H1 (cell line): Measurements from ENCODE around the gene ADAMTS9. TPM values are rescaled to one million over a fixed set of nuclear protein-coding genes. Genes with fewer than 3 reads are reported as not detected.

Source experiments
- CTCF ChIA-PET: fragments of 300-600 bp; sonication (Branson Sonifier 250); formaldehyde crosslinking; loops from one replicate; lab custom pipeline; 2021; ENCODE audit not compliant: partially characterized antibody; lab: Charles Lee
- POLR2A ChIA-PET: fragments of 300-600 bp; sonication (Branson Sonifier 250); formaldehyde crosslinking; loops from one replicate; lab custom pipeline; 2021; ENCODE audit warnings: inconsistent platforms; ENCODE audit not compliant: partially characterized antibody; lab: Charles Lee
- DNase-seq, 2 experiments: peaks; one replicate each; pipeline versions ENCODE4 v3.0.0 to v3.0.0-alpha.2; 2010 to 2022; ENCODE audit warnings: low spot score in 2 of 2, low read depth in 1 of 2, mixed read lengths in 1 of 2
- FAIRE-seq: peaks from 2 replicates; lab custom pipeline; 2011; peaks lifted over from hg19 to GRCh38; lab: Jason Lieb, UNC
- H2AFZ ChIP-seq: 2 replicates; pipeline ENCODE4 v1.8.1; 2012; ENCODE audit warnings: low read length, inconsistent platforms
- H2AK5ac ChIP-seq: 2 replicates; pipeline ENCODE4 v1.6.1; 2013; ENCODE audit warnings: low read depth, low read length
- H2BK120ac ChIP-seq: replicated peaks from 2 replicates; pipeline ENCODE3; 2013; ENCODE audit warnings: low read depth, low read length, inconsistent platforms
- H2BK12ac ChIP-seq: 2 replicates; pipeline ENCODE4 v1.6.1; 2013; ENCODE audit warnings: low read depth, low read length
- H2BK15ac ChIP-seq: 2 replicates; pipeline ENCODE4 v1.6.1; 2013; ENCODE audit warnings: low read length
- H2BK20ac ChIP-seq: 2 replicates; pipeline ENCODE4 v1.6.1; 2013; ENCODE audit warnings: low read length
- H2BK5ac ChIP-seq: 2 replicates; pipeline ENCODE4 v1.6.1; 2013; ENCODE audit warnings: low read depth, low read length
- H3K14ac ChIP-seq: 2 replicates; pipeline ENCODE4 v1.6.1; 2013; ENCODE audit warnings: inconsistent platforms; ENCODE audit not compliant: insufficient read length
- H3K18ac ChIP-seq: 2 replicates; pipeline ENCODE4 v1.6.1; 2013; ENCODE audit warnings: low read length; ENCODE audit errors: extremely low read depth
- H3K23ac ChIP-seq: 2 replicates; pipeline ENCODE4 v1.6.1; 2013; ENCODE audit warnings: inconsistent platforms; ENCODE audit not compliant: insufficient read length
- H3K23me2 ChIP-seq: 2 replicates; pipeline ENCODE4 v1.6.1; 2013; ENCODE audit warnings: low read depth, low read length
- H3K27ac ChIP-seq: 2 replicates; pipeline ENCODE4 v1.6.1; 2011; ENCODE audit warnings: low read depth, low read length, inconsistent platforms
- H3K27me3 ChIP-seq, 4 experiments: replicated peaks in 1 of 4; 1 replicate in 1 of 4; 2 replicates in 3 of 4; pipeline versions ENCODE4 v1.6.1 to v1.8.1; 2011 to 2013; ENCODE audit warnings: low read length in 3 of 4, mild to moderate bottlenecking in 3 of 4, inconsistent platforms in 2 of 4, mixed read lengths in 2 of 4, moderate library complexity in 1 of 4; ENCODE audit not compliant: control insufficient read depth in 3 of 4, insufficient read depth in 3 of 4; ENCODE audit errors: extremely low read depth in 1 of 4
- H3K36me3 ChIP-seq, 4 experiments: 2 replicates each; pipeline versions ENCODE4 v1.6.1 to v1.8.1; 2011 to 2013; ENCODE audit warnings: mild to moderate bottlenecking in 4 of 4, low read length in 3 of 4, moderate library complexity in 2 of 4, control low read depth in 1 of 4, inconsistent platforms in 1 of 4; ENCODE audit not compliant: insufficient read depth in 4 of 4, control insufficient read depth in 2 of 4
- H3K4ac ChIP-seq: replicated peaks from 2 replicates; pipeline ENCODE3; 2013; ENCODE audit warnings: low read length, low read depth, mixed read lengths, inconsistent platforms; ENCODE audit not compliant: insufficient read length
- H3K4me1 ChIP-seq, 4 experiments: replicated peaks in 1 of 4; 1 replicate in 1 of 4; 2 replicates in 3 of 4; pipeline versions ENCODE4 v1.6.1 to v1.8.1; 2011 to 2013; ENCODE audit warnings: low read length in 3 of 4, inconsistent platforms in 2 of 4, mixed read lengths in 1 of 4; ENCODE audit not compliant: insufficient read depth in 4 of 4, control insufficient read depth in 3 of 4
- H3K4me2 ChIP-seq, 2 experiments: 2 replicates each; pipeline versions ENCODE4 v1.6.1 to v1.8.1; 2011 to 2013; ENCODE audit warnings: low read depth in 2 of 2, low read length in 2 of 2, control low read depth in 1 of 2, inconsistent platforms in 1 of 2, mild to moderate bottlenecking in 1 of 2; ENCODE audit not compliant: insufficient read depth in 1 of 2
- H3K4me3 ChIP-seq, 4 experiments: fragments of 200-600, 300-600 bp in 1 of 4; sonication (generic), shearing (Covaris generic), sonication (Bioruptor Twin) in 1 of 4; 2 replicates each; pipeline versions ENCODE4 v1.5.1 to v1.8.1; 2011 to 2016; ENCODE audit warnings: low read length in 4 of 4, low read depth in 3 of 4, control low read depth in 2 of 4, inconsistent platforms in 2 of 4, mild to moderate bottlenecking in 2 of 4, mixed read lengths in 1 of 4, moderate library complexity in 1 of 4; ENCODE audit not compliant: insufficient read depth in 2 of 4; ENCODE audit errors: extremely low read depth in 1 of 4
- H3K56ac ChIP-seq: replicated peaks from 2 replicates; pipeline ENCODE3; 2013; ENCODE audit warnings: low read depth, mild to moderate bottlenecking, mixed read lengths, low read length, inconsistent platforms; ENCODE audit not compliant: insufficient read length
- H3K79me1 ChIP-seq: 2 replicates; pipeline ENCODE4 v1.6.1; 2013; ENCODE audit warnings: low read depth, low read length, control low read depth
- H3K79me2 ChIP-seq, 2 experiments: 2 replicates each; pipeline versions ENCODE4 v1.6.1 to v1.8.1; 2012 to 2013; ENCODE audit warnings: low read length in 2 of 2, mild to moderate bottlenecking in 2 of 2, inconsistent platforms in 1 of 2; ENCODE audit not compliant: insufficient read depth in 2 of 2, control insufficient read depth in 1 of 2
- H3K9ac ChIP-seq, 4 experiments: replicated peaks in 1 of 4; 1 replicate in 1 of 4; 2 replicates in 3 of 4; pipeline versions ENCODE4 v1.6.1 to v1.8.1; 2011 to 2013; ENCODE audit warnings: low read depth in 3 of 4, low read length in 3 of 4, control low read depth in 2 of 4, mild to moderate bottlenecking in 2 of 4, moderate library complexity in 2 of 4, inconsistent platforms in 1 of 4; ENCODE audit errors: extremely low read depth in 1 of 4
- H3K9me3 ChIP-seq, 2 experiments: 2 replicates each; pipeline versions ENCODE4 v1.6.1 to v1.8.1; 2012 to 2013; ENCODE audit warnings: mild to moderate bottlenecking in 2 of 2, moderate library complexity in 2 of 2, control low read depth in 1 of 2, inconsistent platforms in 1 of 2, low read depth in 1 of 2, low read length in 1 of 2, mixed read lengths in 1 of 2; ENCODE audit not compliant: insufficient read depth in 2 of 2
- H4K20me1 ChIP-seq, 2 experiments: replicated peaks in 1 of 2; 2 replicates each; pipeline versions ENCODE3 to v1.8.1; 2011 to 2013; ENCODE audit warnings: inconsistent platforms in 2 of 2, low read length in 2 of 2, mild to moderate bottlenecking in 1 of 2; ENCODE audit not compliant: insufficient read depth in 2 of 2, control insufficient read depth in 1 of 2
- H4K5ac ChIP-seq: 2 replicates; pipeline ENCODE4 v1.6.1; 2013; ENCODE audit warnings: low read length, low read depth, mixed read lengths, inconsistent platforms; ENCODE audit not compliant: insufficient read length
- H4K8ac ChIP-seq: 2 replicates; pipeline ENCODE4 v1.8.0; 2013; ENCODE audit warnings: mild to moderate bottlenecking, moderate library complexity, low read length, inconsistent platforms; ENCODE audit not compliant: insufficient read depth; ENCODE audit errors: extremely low read depth
- H4K91ac ChIP-seq: replicated peaks from 2 replicates; pipeline ENCODE3; 2013; ENCODE audit warnings: low read length, mixed read lengths, inconsistent platforms; ENCODE audit not compliant: insufficient read length
- CBX8 ChIP-seq: fragments of 300-800, 300-1000 bp; sonication (generic); IDR thresholded peaks from 2 replicates; pipeline ENCODE4 v1.7.1; 2016; ENCODE audit warnings: low read depth, low read length, borderline replicate concordance
- EP300 ChIP-seq, 2 experiments: IDR thresholded peaks; 1 replicate in 1 of 2; 2 replicates in 1 of 2; pipeline ENCODE4 v1.6.1; 2011 to 2012; ENCODE audit warnings: low read depth in 2 of 2, low read length in 2 of 2, mild to moderate bottlenecking in 2 of 2, borderline replicate concordance in 1 of 2, inconsistent platforms in 1 of 2, moderate library complexity in 1 of 2
- JUN ChIP-seq: IDR thresholded peaks from 2 replicates; pipeline ENCODE4 v1.6.1; 2011; ENCODE audit warnings: low read depth, mild to moderate bottlenecking, improper control_type of control experiment, low read length
- RBBP5 ChIP-seq: IDR thresholded peaks from 2 replicates; pipeline ENCODE4 v1.7.1; 2012; ENCODE audit warnings: low read depth, mild to moderate bottlenecking, inconsistent platforms, low read length, moderate library complexity, borderline replicate concordance
- RFX5 ChIP-seq: IDR thresholded peaks from 2 replicates; pipeline ENCODE4 v1.6.1; 2011; ENCODE audit warnings: low read depth, low read length, improper control_type of control experiment, borderline replicate concordance
- SP4 ChIP-seq: IDR thresholded peaks from 2 replicates; pipeline ENCODE4 v1.6.1; 2012; ENCODE audit warnings: low read length, inconsistent platforms
- SUZ12 ChIP-seq: fragments of 200-600 bp; sonication (generic); IDR thresholded peaks from 2 replicates; pipeline ENCODE4 v1.6.1; 2012; ENCODE audit warnings: mild to moderate bottlenecking, inconsistent platforms, low read length, moderate library complexity, mixed read lengths
- TAF7 ChIP-seq: optimal IDR thresholded peaks from 2 replicates; pipeline ENCODE3; 2011; ENCODE audit warnings: low read depth, mild to moderate bottlenecking, inconsistent platforms, low read length, moderate library complexity, borderline replicate concordance
- YY1 ChIP-seq: IDR thresholded peaks from 2 replicates; pipeline ENCODE4 v1.6.1; 2011; ENCODE audit warnings: low read depth, mild to moderate bottlenecking, low read length
- WGBS, 2 experiments: shearing (Covaris generic) in 1 of 2; methylation state at CpG; one replicate each; pipeline versions ENCODE4 v1.1.6 to v1.1.7; 2013 to 2015; ENCODE audit warnings: low lambda C conversion rate in 2 of 2, mixed read lengths in 2 of 2, inconsistent platforms in 1 of 2, low coverage in 1 of 2, missing lambda C conversion rate in 1 of 2; ENCODE audit not compliant: insufficient replicate concordance in 2 of 2, insufficient coverage in 1 of 2, insufficient read length in 1 of 2; ENCODE audit errors: extremely low coverage in 1 of 2, missing lambda C conversion rate in 1 of 2; 5-methylcytosine and 5-hydroxymethylcytosine counted together
- polyA plus RNA-seq, 7 experiments: library from polyadenylated mRNA; depleted of rRNA in 3 of 7; stranded (reverse) in 5 of 7; unstranded in 2 of 7; fragments of >200 nt in 5 of 7; fragments of 200-250 nt in 2 of 7; gene quantifications; 1 replicate in 5 of 7; 2 replicates in 1 of 7; 4 replicates in 1 of 7; pipeline versions ENCODE4 v1.2.1 to v1.2.3, GENCODE V29; 2011 to 2013; ENCODE audit warnings: missing spikeins in 2 of 7, mixed read lengths in 2 of 7
- total RNA-seq: library from RNA; stranded (reverse); fragmentation: NEBNext Ultra II Directional; extraction: Animal tissue kit (Norgen Biotek cat#: 25700); gene quantifications from 2 replicates; pipeline ENCODE4 v1.2.1, GENCODE V29; 2021
- TF ChIP-seq, protein P1 (sequence below): IDR thresholded peaks from 2 replicates; pipeline ENCODE4 v1.6.1; 2012; ENCODE audit warnings: inconsistent platforms
- TF ChIP-seq, protein P2 (sequence below), 3 experiments: IDR thresholded peaks; 1 replicate in 2 of 3; 2 replicates in 1 of 3; pipeline versions ENCODE4 v1.5.1 to v1.6.1; 2011; ENCODE audit warnings: low read length in 3 of 3, mild to moderate bottlenecking in 3 of 3, inconsistent platforms in 2 of 3, low read depth in 1 of 3, moderate library complexity in 1 of 3; ENCODE audit not compliant: insufficient read depth in 1 of 3; ENCODE audit errors: control extremely low read depth in 1 of 3

Gene ADAMTS9
- total and polyA plus RNA-seq, 2 of the 8 experiments (the other 6 are each of a cell fraction or from before 2014, with no cell fraction given), result 0.20 to 0.41 TPM

DNA sequence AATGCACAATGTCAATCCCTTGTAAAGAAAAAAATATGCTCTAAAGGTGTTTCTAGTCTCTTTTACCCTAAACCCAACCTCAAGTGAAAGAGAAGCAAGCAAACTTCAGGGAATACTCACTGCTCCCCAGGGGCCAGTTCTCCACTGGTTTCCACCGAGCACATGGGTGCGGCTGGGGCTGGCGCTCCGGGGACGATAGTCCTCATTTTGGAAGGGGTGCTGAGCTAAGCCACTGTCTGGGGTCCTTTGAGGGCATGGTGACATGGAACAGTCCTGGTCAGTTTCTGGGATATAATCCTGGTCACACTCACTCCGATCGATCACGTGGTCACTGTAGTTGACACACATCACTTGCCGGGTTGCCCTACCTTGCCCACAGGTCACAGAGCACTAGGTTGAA lies 86.0 kb downstream of the ADAMTS9 start:
- no peak overlapping the region for H3K18ac ChIP-seq
- no peak overlapping the region for H2AK5ac ChIP-seq
- no peaks in the 10 kb centered on the region for H3K9me3 ChIP-seq
- no peaks in the 10 kb centered on the region for H3K36me3 ChIP-seq
- no peak overlapping the region for H4K91ac ChIP-seq
- H2BK5ac ChIP-seq, result no peak overlapping the region
- FAIRE-seq, result no peak
- H2BK120ac ChIP-seq, result no peak overlapping the region
- no peaks in the 10 kb centered on the region for H3K79me2 ChIP-seq
- no peak overlapping the region for H3K4me2 ChIP-seq
- no peak overlapping the region for H2BK20ac ChIP-seq
- H3K27ac ChIP-seq, result no peak overlapping the region
- no peak overlapping the region for H2BK12ac ChIP-seq
- no peak overlapping the region for H3K14ac ChIP-seq
- H4K8ac ChIP-seq, result no peak overlapping the region
- CTCF ChIA-PET, result interaction anchor here (0.7 to 1.4 kb wide), 2 partner anchors 27 to 818 kb away, joined by 4 to 5 read pairs; no protein-coding TSS in a partner anchor
- H3K27me3 ChIP-seq, result no peaks in the 10 kb centered on the region; a peak in 1 of 7 replicates
- H3K9ac ChIP-seq, result no peak overlapping the region
- no peaks in the 10 kb centered on the region for H4K20me1 ChIP-seq
- H4K5ac ChIP-seq, result no peak overlapping the region
- no peaks in the 10 kb centered on the region for H3K23me2 ChIP-seq
- H3K4me1 ChIP-seq, result no peaks in the 10 kb centered on the region
- DNase-seq, result no peak
- no peaks in the 10 kb centered on the region for H3K79me1 ChIP-seq
- H2AFZ ChIP-seq, result no peak overlapping the region
- no peak overlapping the region for H3K56ac ChIP-seq
- no peak overlapping the region for H3K4ac ChIP-seq
- H2BK15ac ChIP-seq, result no peak overlapping the region
- WGBS, 2 experiments, result 96% methylated on average over 9 of the region's 9 CpGs; no CpG with 5 or more reads in 1 of the 2 experiments
- H3K23ac ChIP-seq, result no peak overlapping the region
- POLR2A ChIA-PET, result no interaction called here
- H3K4me3 ChIP-seq, result no peak overlapping the region
- TF ChIP-seq, protein P1, sequence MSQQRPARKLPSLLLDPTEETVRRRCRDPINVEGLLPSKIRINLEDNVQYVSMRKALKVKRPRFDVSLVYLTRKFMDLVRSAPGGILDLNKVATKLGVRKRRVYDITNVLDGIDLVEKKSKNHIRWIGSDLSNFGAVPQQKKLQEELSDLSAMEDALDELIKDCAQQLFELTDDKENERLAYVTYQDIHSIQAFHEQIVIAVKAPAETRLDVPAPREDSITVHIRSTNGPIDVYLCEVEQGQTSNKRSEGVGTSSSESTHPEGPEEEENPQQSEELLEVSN, result no peak
- TF ChIP-seq, protein P2, sequence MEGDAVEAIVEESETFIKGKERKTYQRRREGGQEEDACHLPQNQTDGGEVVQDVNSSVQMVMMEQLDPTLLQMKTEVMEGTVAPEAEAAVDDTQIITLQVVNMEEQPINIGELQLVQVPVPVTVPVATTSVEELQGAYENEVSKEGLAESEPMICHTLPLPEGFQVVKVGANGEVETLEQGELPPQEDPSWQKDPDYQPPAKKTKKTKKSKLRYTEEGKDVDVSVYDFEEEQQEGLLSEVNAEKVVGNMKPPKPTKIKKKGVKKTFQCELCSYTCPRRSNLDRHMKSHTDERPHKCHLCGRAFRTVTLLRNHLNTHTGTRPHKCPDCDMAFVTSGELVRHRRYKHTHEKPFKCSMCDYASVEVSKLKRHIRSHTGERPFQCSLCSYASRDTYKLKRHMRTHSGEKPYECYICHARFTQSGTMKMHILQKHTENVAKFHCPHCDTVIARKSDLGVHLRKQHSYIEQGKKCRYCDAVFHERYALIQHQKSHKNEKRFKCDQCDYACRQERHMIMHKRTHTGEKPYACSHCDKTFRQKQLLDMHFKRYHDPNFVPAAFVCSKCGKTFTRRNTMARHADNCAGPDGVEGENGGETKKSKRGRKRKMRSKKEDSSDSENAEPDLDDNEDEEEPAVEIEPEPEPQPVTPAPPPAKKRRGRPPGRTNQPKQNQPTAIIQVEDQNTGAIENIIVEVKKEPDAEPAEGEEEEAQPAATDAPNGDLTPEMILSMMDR (IDR thresholded peaks at IDR 0.05; ENCODE audit: control extremely low read depth in 1 of 3, insufficient read depth in 1 of 3, low read depth in 1 of 3, low read length in 3 of 3), result no peak
- TF ChIP-seq CBX8 (no peak), SUZ12 (no peak), TAF7 (no peak), SP4 (no peak), YY1 (no peak), RFX5 (no peak), JUN (no peak), EP300 (IDR thresholded peaks at IDR 0.05; ENCODE audit: borderline replicate concordance in 1 of 2, low read depth in 2 of 2, low read length in 2 of 2) (no peak), RBBP5 (no peak)
